GM12872 (cell line): ENCODE data around the gene MLANA.

Source experiments
- TF ChIP-seq, protein P1 (sequence below): IDR thresholded peaks from 3 replicates; pipeline ENCODE4 v1.5.1; 2011; ENCODE audit warnings: low read depth, mild to moderate bottlenecking, low read length, moderate library complexity; ENCODE audit not compliant: insufficient read depth

The MLANA gene

DNA sequence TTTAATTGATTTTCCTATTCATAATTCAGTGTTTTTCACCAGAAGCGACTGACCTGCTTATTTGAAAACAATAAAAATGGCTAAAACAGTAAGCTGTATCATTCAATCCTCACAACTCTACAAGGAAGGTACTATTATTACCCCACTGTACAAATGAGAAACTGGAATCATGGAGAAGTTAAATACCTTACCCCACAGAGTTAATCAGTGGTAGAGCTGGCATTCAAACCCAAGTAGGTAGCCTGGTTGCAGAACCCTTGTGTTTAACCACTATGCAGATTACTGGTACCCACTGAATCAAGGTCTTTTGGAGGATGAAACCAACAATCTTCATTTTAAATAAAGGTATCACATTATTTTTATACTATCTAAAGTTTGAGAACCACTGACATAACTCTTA, 59.6 kb downstream of the MLANA start:
- TF ChIP-seq, protein P1, sequence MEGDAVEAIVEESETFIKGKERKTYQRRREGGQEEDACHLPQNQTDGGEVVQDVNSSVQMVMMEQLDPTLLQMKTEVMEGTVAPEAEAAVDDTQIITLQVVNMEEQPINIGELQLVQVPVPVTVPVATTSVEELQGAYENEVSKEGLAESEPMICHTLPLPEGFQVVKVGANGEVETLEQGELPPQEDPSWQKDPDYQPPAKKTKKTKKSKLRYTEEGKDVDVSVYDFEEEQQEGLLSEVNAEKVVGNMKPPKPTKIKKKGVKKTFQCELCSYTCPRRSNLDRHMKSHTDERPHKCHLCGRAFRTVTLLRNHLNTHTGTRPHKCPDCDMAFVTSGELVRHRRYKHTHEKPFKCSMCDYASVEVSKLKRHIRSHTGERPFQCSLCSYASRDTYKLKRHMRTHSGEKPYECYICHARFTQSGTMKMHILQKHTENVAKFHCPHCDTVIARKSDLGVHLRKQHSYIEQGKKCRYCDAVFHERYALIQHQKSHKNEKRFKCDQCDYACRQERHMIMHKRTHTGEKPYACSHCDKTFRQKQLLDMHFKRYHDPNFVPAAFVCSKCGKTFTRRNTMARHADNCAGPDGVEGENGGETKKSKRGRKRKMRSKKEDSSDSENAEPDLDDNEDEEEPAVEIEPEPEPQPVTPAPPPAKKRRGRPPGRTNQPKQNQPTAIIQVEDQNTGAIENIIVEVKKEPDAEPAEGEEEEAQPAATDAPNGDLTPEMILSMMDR, result no peak

DNA sequence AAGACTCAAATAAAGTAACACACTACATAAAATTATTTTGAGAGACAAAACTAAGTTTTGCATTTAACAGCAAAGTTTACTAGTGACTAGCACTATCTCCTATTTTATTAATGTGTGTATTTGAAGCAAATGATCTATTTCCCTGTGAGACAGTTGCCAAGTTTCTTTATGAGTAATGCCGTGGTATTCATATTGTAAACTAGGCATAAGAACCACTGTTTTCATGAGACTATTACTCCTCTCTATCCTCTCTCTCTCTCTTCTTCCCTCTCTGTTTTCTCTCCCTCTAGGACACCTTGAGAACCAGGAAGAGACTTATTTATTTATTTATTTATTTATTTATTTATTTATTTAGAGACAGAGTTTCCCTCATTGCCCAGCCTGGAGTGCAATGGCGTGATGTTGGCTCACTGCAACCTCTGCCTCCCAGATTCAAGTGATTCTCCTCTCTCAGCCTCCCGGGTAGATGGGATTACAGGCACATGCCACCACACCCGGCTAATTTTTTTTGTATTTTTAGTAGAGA, 61.1 kb downstream of the MLANA start:
- TF ChIP-seq, protein P1, result no peak

DNA sequence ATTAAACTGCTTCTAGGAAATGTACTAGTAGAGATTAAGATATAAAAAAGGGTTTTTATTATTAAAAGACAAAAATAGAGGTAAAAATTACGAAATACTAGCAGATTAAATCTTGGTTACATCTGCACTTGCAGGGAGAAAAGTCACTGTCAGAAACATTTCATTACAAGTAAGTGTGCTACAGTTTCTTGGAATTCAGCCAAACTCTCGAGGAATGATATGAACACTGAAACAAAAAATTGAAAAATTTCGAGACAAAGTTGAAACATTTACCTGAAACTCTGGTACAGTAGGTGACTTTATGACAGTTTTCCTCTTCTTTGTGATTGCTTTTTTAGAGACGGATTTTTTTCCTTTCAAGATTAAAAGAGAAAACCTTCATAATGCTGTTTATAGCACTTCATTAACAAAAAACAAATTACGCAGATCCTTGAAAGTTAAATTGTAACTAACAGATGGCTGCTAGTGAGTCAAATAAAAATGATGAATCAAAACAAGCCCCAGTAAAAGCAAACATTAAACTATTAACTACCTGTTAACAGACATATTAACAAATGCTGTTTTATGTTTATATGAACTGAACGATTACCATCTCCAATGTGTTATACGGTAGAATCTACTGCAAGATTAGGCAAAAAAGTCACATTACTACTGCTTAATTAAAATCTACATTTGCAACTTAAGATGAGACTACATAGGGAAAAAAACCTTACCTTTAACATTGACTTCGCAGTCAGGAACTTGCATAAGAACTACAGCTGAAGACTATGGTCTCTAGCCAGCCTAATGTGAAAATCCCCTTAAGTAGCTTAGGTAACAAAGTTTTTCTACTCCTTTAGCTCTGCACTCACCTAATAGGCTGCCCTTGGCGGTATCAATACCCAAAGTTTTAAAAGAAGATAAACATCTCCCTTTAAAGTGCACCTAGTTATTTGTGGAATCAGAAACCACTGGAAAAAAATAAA, 63.3 kb downstream of the MLANA start:
- TF ChIP-seq, protein P1, result no peak

DNA sequence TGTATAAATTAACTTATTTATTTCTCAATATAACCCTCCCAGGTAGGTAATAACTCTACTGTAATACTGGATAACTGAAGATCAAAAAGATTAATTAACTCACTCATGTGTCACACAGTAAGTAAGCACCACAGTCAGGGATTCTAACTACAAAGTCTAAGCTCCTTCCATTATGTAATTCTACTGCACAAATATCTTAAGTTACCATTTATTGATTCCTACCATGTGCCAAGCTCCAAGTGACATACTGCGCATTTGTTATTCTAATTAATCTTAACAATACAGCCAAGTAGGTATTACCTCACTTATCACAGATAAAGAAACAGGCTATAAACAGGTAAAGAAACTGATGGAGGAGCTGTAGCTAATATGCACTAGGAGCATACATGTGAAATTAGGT, 66.5 kb downstream of the MLANA start:
- TF ChIP-seq, protein P1, result no peak

DNA sequence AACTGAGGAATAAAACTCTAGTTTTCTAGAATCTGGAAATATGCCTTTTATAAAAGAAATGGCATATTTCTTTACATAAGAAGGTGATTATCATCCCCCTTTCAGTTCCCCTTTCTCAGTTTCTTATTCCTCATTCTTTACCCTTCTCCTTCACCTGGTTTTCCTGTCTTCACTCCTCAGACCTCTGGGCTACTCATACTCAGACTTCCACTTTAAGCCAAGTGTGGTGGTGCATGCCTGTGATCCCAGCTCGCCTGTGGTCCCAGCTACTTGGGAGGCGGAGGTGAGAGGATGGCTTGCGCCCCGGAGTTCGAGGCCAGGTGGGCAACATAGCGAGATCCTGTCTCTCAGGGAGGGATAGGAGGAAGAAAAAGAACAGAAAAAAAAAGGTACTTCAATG, 67.6 kb downstream of the MLANA start:
- TF ChIP-seq, protein P1, result no peak
